AG09309 (cell line): ENCODE results near the gene EFNA5.

Source experiments
- DNase-seq: peaks from one replicate; pipeline ENCODE4 v3.0.0-alpha.2; 2010; ENCODE audit warnings: low read depth
- H3K4me3 ChIP-seq: 2 replicates; pipeline ENCODE4 v1.5.1; 2011; ENCODE audit warnings: mild to moderate bottlenecking, low read depth, low read length, moderate library complexity; ENCODE audit not compliant: control insufficient read depth
- CTCF ChIP-seq: IDR thresholded peaks from 2 replicates; pipeline ENCODE4 v1.5.1; 2011; ENCODE audit warnings: mild to moderate bottlenecking, low read depth, low read length, inconsistent platforms; ENCODE audit not compliant: insufficient read depth, control insufficient read depth; ENCODE audit errors: missing control alignments

EFNA5 gene

DNA sequence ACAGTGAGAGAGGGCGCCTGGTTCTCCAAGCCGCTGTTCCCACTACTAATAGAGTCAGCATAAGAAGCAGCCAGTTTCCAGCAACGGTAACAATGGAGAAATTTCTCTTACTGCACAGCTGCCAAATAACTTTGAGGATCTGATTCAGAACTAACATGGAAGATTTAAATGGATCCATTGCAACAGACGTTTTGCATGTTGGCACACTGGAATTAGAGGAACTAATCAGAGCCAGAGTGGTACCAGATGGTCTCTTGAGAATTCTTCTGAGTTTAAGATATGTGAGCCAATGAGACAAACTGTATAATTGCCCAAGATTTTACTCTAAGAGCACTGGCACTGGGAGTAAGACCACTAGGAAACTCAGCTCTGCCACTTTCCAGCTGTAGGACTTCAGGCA lies 186.5 kb downstream of the EFNA5 start:
- H3K4me3 ChIP-seq: no peak overlapping the region
- peak; percentile 40 for DNase-seq
- no peak for TF ChIP-seq CTCF

DNA sequence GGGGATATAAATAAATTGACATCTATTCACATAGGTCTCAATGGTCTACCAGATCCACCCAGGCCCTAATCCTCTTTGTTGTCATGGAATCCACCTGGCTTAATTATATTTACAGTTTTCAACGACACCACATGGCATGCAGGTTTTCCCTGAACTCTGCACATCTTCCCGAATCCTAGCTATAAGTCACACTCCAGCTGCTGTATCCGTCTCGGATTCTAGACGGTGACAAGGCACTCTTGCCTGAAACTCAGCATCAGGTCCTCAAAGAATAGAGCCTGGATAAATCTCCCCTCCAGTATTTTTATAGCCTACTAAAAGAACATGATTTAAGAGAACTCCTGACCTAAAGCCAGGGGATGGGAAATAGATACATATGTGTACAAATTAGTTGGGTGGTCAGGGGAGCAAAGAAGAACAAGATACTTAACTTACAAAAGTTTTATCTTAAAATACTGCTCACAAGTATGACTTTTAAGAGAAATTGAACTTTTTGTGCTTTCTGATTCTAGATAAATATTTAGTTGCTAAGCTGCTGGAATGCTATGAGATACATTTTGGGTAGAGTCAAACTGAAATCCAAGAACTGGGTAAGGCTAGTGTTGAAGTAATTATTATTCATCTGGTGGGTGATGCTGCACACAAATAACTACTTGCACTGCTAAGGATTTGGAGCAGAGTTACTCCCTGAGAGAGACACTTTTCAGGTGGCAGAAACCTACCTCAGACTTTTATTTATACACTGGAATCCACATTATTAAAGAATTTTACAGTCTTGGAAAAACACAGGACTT lies 187.3 kb downstream of the EFNA5 start:
- no peak for DNase-seq

DNA sequence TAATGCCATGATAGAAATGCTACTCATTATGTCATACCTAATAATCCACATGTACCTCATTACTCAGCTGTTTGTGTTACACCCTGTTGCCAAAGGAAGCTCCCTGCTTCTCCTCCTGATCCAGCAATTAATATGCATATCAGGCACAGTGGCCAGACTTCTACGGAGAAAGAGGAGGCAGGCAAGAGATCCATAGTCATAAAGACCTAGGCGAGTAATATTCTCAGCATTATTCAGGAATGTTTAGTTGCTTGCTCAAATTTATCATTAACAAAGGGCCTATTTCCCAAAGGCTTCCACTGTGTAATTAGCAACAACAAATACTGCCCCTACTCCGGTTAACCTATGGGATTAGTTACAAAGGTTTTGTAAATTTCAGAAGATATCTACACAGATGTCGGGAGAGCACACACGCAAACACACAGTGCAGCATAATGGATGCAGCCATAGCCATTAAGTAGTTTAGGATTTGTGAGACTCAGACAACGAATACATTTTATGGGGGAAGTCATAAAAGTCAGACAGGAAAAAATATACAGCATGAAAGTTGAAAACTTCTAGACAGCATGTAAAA lies 192.6 kb downstream of the EFNA5 start:
- TF ChIP-seq CTCF: no peak
- no peak for DNase-seq

More for the DNA sequence above, 187.3 kb downstream of the EFNA5 start:
- H3K4me3 ChIP-seq: no peak overlapping the region
- no peak for TF ChIP-seq CTCF

GRCh38 chr5:107477492-107477891 lies 193.2 kb downstream of the EFNA5 start:
- TF ChIP-seq CTCF: no peak
- DNase-seq: no peak
- no peak overlapping the region for H3K4me3 ChIP-seq

More for the DNA sequence above, 192.6 kb downstream of the EFNA5 start:
- no peak overlapping the region for H3K4me3 ChIP-seq

GRCh38 chr5:107476783-107477182 lies 194.0 kb downstream of the EFNA5 start:
- no peak for DNase-seq
- no peak overlapping the region for H3K4me3 ChIP-seq
- no peak for TF ChIP-seq CTCF

DNA sequence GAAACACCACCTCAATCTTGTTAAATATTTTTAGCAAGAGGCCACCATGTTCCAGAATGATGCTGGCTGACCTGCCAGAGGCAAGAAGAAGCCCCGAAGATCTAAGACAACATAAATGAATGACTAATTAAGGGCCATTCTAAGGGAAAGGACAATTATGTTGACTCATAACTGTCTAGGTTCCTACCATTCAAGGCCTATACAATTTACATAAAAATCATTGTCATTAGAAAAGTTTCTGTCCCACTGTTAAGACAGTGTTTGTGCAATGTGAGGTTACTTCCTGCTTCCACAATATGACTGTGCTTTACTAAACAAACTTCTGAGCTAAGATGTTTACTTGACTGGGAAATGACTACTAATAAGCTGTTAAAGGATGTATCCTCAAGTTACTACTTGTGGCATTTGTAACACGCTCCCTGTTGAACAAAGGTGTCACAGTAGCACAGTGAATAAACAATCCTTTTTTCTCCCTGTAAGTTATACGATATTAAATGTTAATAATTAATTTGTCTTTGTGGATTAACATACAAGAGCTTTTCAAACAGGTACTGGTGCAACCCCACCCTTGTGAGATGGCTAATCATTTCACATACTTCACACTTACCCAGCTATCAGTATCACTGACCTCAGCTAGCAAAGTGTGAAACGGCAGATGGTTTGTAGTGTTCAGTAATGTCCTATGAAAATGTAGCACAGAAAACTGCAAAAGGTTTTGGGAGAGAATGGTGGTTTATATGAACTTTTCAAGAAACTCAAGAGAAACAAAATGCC lies 195.8 kb downstream of the EFNA5 start:
- H3K4me3 ChIP-seq: no peak overlapping the region
- DNase-seq: no peak
- no peak for TF ChIP-seq CTCF
